ENCODE measurements around the gene EXOC6B. TPM values are rescaled to one million over a fixed set of nuclear protein-coding genes. Genes with fewer than 3 reads are reported as not detected.

Gene EXOC6B
- total and polyA plus RNA-seq, 10 of the 15 experiments (the other 5 are each of a cell fraction or from before 2014, with no cell fraction given), result 0.23 to 2.2 (median 1.2) TPM

- ChIA-PET POLR2A (no interaction called here), SMC1A (ENCODE audit: uncharacterized antibody, unreplicated experiment) (no interaction called here), RAD21 (ENCODE audit: unreplicated experiment) (no interaction called here), CTCF (no interaction called here)
- BruUV-seq (replicated peaks), result no TSS peak
- H3K4me1 ChIP-seq (ENCODE audit: control insufficient read depth, insufficient read depth, low read length), result no peaks in the 10 kb centered on the region
- intact Hi-C loops (cut with micrococcal nuclease; ENCODE audit: unreplicated experiment) (no loop called here), in situ Hi-C loops (cut with MboI) (no loop called here)
- 65% methylated on average over 15 of the region's 15 CpGs for WGBS (ENCODE audit: insufficient coverage, insufficient replicate concordance, low lambda C conversion rate, missing lambda C conversion rate)
- H3K4me3 ChIP-seq, result no peak overlapping the region
- no peak for FAIRE-seq
- no peak for ATAC-seq
- no peak overlapping the region for H3K27ac ChIP-seq (ENCODE audit: control insufficient read depth, insufficient read depth)
- H4K20me1 ChIP-seq (ENCODE audit: control insufficient read depth, insufficient read depth), result no peaks in the 10 kb centered on the region
- no peaks in the 10 kb centered on the region for H3K79me2 ChIP-seq (ENCODE audit: control insufficient read depth, insufficient read depth, low read length)
- no peak overlapping the region for H2AFZ ChIP-seq (ENCODE audit: control insufficient read depth, low read depth, low read length)
- no peak for DNase-seq (ENCODE audit: low read depth, low spot score)
- no peaks in the 10 kb centered on the region for H3K36me3 ChIP-seq (ENCODE audit: control insufficient read depth in 2 of 2, insufficient read depth in 2 of 2, low read length in 1 of 2)
- no peak overlapping the region for H3K9ac ChIP-seq (ENCODE audit: control insufficient read depth, insufficient read depth, low read length)
- no peaks in the 10 kb centered on the region; the same call in 2 of the 3 replicates for H3K9me3 ChIP-seq (replicated peaks; ENCODE audit: control insufficient read depth, insufficient read depth, low read length)
- H3K27me3 ChIP-seq (replicated peaks in 1 of 2; ENCODE audit: control insufficient read depth in 2 of 2, insufficient read depth in 2 of 2, low read length in 1 of 2), result no peaks in the 10 kb centered on the region
- H3K4me2 ChIP-seq (ENCODE audit: control insufficient read depth, insufficient read depth), result no peak overlapping the region
- TF ChIP-seq CHD1 (IDR thresholded peaks at IDR 0.05; ENCODE audit: low read depth, low read length), result no peak
- TF ChIP-seq, protein P1, sequence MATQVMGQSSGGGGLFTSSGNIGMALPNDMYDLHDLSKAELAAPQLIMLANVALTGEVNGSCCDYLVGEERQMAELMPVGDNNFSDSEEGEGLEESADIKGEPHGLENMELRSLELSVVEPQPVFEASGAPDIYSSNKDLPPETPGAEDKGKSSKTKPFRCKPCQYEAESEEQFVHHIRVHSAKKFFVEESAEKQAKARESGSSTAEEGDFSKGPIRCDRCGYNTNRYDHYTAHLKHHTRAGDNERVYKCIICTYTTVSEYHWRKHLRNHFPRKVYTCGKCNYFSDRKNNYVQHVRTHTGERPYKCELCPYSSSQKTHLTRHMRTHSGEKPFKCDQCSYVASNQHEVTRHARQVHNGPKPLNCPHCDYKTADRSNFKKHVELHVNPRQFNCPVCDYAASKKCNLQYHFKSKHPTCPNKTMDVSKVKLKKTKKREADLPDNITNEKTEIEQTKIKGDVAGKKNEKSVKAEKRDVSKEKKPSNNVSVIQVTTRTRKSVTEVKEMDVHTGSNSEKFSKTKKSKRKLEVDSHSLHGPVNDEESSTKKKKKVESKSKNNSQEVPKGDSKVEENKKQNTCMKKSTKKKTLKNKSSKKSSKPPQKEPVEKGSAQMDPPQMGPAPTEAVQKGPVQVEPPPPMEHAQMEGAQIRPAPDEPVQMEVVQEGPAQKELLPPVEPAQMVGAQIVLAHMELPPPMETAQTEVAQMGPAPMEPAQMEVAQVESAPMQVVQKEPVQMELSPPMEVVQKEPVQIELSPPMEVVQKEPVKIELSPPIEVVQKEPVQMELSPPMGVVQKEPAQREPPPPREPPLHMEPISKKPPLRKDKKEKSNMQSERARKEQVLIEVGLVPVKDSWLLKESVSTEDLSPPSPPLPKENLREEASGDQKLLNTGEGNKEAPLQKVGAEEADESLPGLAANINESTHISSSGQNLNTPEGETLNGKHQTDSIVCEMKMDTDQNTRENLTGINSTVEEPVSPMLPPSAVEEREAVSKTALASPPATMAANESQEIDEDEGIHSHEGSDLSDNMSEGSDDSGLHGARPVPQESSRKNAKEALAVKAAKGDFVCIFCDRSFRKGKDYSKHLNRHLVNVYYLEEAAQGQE (IDR thresholded peaks at IDR 0.05; ENCODE audit: low read depth, low read length), result no peak
- no peak for TF ChIP-seq ZZZ3 (IDR thresholded peaks at IDR 0.05; ENCODE audit: control insufficient read depth, insufficient read length, low read depth)
- no peak for TF ChIP-seq ETV6 (conservative IDR thresholded peaks at IDR 0.05 in 1 of 2, IDR thresholded peaks at IDR 0.05 in 1 of 2; ENCODE audit: borderline replicate concordance in 1 of 2, low read depth in 1 of 2)
- no peak for TF ChIP-seq E2F4 (IDR thresholded peaks at IDR 0.05; ENCODE audit: low read depth, low read length)
- TF ChIP-seq POU2F2 (IDR thresholded peaks at IDR 0.05; ENCODE audit: borderline replicate concordance, low read depth, low read length), result no peak
- no peak for TF ChIP-seq NR2F1 (conservative IDR thresholded peaks at IDR 0.05)
- no peak for TF ChIP-seq MAX (IDR thresholded peaks at IDR 0.05; ENCODE audit: low read depth, low read length)
- TF ChIP-seq RB1 (IDR thresholded peaks at IDR 0.05; ENCODE audit: borderline replicate concordance), result no peak
- TF ChIP-seq NBN (IDR thresholded peaks at IDR 0.05), result no peak
- TF ChIP-seq SREBF1 (IDR thresholded peaks at IDR 0.05; ENCODE audit: low read length), result no peak
- TF ChIP-seq, protein P2, sequence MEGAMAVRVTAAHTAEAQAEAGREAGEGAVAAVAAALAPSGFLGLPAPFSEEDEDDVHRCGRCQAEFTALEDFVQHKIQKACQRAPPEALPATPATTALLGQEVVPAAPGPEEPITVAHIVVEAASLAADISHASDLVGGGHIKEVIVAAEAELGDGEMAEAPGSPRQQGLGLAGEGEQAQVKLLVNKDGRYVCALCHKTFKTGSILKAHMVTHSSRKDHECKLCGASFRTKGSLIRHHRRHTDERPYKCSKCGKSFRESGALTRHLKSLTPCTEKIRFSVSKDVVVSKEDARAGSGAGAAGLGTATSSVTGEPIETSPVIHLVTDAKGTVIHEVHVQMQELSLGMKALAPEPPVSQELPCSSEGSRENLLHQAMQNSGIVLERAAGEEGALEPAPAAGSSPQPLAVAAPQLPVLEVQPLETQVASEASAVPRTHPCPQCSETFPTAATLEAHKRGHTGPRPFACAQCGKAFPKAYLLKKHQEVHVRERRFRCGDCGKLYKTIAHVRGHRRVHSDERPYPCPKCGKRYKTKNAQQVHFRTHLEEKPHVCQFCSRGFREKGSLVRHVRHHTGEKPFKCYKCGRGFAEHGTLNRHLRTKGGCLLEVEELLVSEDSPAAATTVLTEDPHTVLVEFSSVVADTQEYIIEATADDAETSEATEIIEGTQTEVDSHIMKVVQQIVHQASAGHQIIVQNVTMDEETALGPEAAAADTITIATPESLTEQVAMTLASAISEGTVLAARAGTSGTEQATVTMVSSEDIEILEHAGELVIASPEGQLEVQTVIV (IDR thresholded peaks at IDR 0.05; ENCODE audit: borderline replicate concordance, partially characterized antibody), result no peak
- TF ChIP-seq SREBF2 (IDR thresholded peaks at IDR 0.05; ENCODE audit: low read length), result no peak
Measured at GRCh38 chr2:72427022-72427861, 398.6 kb downstream of the EXOC6B start.

All from GM12878 (cell line).